ENCODE results near the gene UBR1.

GRCh38 chr15:43046484-43046883 is 59.4 kb downstream of the UBR1 start:
- TF ChIP-seq, protein P1, sequence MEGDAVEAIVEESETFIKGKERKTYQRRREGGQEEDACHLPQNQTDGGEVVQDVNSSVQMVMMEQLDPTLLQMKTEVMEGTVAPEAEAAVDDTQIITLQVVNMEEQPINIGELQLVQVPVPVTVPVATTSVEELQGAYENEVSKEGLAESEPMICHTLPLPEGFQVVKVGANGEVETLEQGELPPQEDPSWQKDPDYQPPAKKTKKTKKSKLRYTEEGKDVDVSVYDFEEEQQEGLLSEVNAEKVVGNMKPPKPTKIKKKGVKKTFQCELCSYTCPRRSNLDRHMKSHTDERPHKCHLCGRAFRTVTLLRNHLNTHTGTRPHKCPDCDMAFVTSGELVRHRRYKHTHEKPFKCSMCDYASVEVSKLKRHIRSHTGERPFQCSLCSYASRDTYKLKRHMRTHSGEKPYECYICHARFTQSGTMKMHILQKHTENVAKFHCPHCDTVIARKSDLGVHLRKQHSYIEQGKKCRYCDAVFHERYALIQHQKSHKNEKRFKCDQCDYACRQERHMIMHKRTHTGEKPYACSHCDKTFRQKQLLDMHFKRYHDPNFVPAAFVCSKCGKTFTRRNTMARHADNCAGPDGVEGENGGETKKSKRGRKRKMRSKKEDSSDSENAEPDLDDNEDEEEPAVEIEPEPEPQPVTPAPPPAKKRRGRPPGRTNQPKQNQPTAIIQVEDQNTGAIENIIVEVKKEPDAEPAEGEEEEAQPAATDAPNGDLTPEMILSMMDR (optimal IDR thresholded peaks at IDR 0.05 in 1 of 3, IDR thresholded peaks at IDR 0.05 in 1 of 3, conservative IDR thresholded peaks at IDR 0.05 in 1 of 3; ENCODE audit: extremely low read depth in 1 of 3, insufficient read depth in 2 of 3, low read length in 3 of 3) = no peak
- no peak for TF ChIP-seq EZH2 (IDR thresholded peaks at IDR 0.05; ENCODE audit: low read length)

Data from keratinocyte (primary cell).